NCI-H446 (cell line): ENCODE measurements around the gene SKA1.
"Not testable (repeated sequence)": the region's sequence is repeated elsewhere in the genome, so short reads cannot be mapped to it uniquely, and the experiment has no call there.

Source experiments
- DNase-seq, 2 experiments: peaks; one replicate each; lab custom pipeline; 2025; lab: John Stamatoyannopoulos, UW

Gene SKA1

DNA sequence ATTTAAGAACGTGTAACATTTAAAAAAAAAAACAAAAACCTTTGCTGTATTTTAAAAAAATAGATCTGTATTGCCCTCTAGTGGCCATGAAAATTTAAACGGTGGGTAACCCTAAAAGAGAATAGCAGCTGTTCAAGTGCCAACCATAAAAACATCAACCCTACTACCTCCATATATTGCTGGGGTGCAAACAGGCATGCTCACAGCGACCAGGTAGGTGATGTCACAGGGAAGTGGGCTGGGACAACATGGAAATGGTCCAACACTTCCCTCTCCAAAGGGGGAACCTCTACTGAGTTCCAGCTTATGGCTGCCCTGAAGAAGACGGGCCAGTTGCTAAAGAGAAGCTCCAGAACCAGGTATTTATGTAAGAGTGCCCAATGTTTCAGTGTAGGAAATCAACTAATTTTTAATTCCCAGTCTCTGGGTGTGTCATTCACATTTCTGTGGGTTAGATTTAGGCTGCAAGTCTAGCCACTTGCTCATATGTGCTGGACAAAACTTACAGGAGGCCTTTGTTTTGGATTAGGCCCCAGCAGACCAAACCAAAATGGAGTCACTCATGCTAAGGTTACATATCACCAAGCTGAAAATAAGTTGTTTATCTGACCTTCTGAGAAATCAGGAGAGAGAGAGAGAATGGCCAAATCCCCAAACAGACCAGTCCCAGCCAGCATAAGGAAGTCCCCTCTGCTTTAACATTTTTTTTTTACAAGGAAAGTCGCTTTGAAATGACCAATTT is 54.5 kb downstream of the SKA1 start:
- peak in 1 of 2 experiments; percentile 23 for DNase-seq

DNA sequence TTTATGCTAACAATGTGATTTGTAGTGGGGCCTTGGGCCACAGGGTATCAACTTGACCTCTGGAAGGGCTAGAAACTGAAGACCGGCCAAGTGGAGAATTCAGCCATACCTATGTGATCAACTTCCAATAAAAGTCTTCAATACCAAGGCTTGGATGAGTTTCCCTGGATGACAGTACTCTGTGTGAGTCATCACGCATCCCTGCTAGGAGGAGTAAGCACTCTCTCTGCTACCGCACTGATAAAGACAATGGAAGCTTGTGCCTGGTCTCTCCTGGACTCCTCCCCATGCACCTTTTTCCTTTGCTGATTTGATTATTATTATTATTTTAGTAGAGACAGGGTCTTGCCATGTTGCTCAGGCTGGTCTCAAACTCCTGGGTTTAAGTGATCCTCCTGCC is 58.1 kb downstream of the SKA1 start:
- DNase-seq: no peak

DNA sequence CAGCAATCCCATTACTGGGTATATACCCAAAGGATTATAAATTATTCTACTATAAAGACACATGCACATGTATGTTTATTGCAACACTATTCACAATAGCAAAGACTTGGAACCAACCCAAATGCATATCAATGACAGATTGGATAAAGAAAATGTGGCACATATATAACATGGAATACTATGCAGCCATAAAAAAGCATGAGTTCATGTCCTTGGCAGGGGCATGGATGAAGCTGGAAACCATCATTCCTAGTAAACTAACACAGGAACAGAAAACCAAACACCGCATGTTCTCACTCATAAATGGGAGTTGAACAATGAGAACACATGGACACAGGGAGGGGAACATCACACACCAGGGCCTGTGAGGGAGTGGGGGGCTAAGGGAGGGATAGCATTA is 61.9 kb downstream of the SKA1 start:
- DNase-seq: not testable (repeated sequence)

DNA sequence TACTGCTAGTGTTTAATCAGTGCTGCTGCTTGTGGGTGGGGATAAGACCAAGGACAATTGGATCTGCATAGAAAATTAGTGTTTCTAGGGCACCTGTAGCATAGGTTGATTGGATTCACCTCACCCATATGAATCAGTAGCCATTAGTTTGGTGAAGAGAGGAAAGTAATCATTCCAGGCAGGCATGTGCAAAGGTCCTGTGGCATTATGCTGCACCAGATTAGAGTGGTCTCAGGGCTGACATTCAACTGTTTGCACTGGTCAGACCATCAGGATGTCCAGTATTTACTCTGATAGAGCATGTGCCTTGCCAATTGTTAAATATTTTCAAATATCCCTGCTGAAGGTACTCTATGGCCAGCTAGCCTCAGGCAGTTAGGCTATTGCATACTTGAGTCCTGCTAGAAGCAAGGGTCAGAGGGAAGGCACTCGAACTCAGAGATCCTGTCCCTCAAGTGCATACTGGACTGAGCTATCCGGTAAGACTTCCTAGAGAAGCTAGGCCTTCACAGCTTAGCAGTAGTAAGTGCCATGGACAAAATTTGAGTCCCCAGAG is 64.7 kb downstream of the SKA1 start:
- DNase-seq: no peak

DNA sequence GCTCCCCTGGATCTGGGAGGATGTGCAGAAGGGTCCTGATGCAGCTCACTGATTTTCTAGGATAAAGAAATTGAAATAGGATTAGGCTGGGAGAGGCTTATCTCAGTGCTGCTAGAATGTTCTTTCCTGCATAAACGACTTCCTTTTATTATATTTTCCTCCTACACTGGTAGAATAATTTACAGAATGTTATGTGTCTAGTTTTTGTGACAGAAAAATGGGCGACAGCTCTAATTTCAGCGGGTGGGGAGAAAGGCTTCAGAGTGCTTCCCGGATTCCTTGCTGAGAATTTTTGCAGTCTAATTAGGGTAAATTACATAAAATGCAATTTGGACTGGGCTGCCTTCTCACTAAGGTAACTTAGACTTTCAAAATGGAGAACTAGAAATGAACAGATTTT is 66.2 kb downstream of the SKA1 start:
- DNase-seq: no peak

DNA sequence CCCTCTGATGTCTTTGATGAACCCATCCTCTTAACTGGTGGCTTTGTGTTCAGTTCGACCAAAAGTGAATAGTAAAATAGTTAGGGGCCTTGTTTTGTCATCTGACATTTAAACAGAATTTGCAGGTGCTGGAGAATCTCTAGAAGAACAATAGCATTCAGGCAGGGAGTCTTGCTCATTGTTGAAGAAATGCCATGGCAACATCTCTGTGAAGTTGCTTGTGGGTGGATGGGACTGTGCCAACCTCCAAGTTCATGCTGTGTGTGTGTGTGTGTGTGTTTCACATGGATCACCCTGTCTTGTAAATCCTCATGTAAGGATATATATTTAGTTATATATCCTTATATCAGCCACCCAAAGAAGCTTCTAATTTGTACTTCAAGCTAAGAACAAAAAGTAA is 66.7 kb downstream of the SKA1 start:
- no peak for DNase-seq
